ENCODE results near the gene RASAL1. TPM values are rescaled to one million over a fixed set of nuclear protein-coding genes. Genes with fewer than 3 reads are reported as not detected.

RASAL1 gene
- polyA plus RNA-seq, 1 donor (not counting 4 experiments of a cell fraction or from before 2014, with no cell fraction given): 0.05 TPM

DNA sequence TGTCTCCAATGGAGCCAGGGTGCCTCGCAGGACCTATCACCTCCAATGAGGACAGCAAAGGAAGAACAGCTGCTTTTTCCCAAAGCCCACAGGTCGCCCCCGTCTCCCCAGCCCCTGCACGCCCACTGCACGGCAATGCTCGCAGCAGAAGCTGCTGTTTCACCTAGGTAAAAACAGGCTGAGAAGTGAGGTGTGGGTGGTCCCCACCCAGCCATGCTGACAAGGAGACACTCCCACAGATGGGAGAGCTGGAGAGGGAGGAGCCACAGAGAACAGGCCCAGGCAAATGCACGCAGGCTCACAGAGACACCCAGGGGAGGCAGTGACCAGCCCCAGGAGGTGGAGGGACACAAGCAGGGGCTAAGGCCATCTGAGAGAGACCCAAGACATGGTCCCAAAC, 24.4 kb upstream of the RASAL1 start:
- FAIRE-seq (no peak), DNase-seq (ENCODE audit: low read depth, low spot score) (no peak)
- Histone ChIP-seq H3K9me1 (ENCODE audit: control insufficient read depth, extremely low read depth, insufficient read depth, low read length) (no peaks in the 10 kb centered on the region), H3K9me3 (ENCODE audit: control insufficient read depth, low read depth, low read length) (no peaks in the 10 kb centered on the region), H3K9ac (ENCODE audit: control insufficient read depth, extremely low read depth, insufficient read depth, low read length) (no peak overlapping the region), H3K27ac (ENCODE audit: control insufficient read depth, insufficient read depth, low read length) (no peak overlapping the region), H3K27me3 (ENCODE audit: control insufficient read depth, extremely low read depth, insufficient read depth, low read length) (peaks cover 5% of the 10 kb centered on the region), H2AFZ (ENCODE audit: control insufficient read depth, low read length) (no peak overlapping the region), H3K36me3 (ENCODE audit: control insufficient read depth in 2 of 2, extremely low read depth in 1 of 2, insufficient read depth in 2 of 2, low read length in 2 of 2) (peaks cover 25 to 37% of the 10 kb centered on the region in 2 experiments), H3K4me1 (ENCODE audit: control insufficient read depth, extremely low read depth, insufficient read depth, low read length) (peaks cover 3% of the 10 kb centered on the region), H3K79me2 (ENCODE audit: control insufficient read depth, insufficient read depth, low read length) (no peaks in the 10 kb centered on the region), H4K20me1 (ENCODE audit: control insufficient read depth, extremely low read depth, insufficient read depth, low read length) (no peaks in the 10 kb centered on the region), H3K4me2 (ENCODE audit: control insufficient read depth, extremely low read depth, insufficient read depth, low read depth, low read length) (no peak overlapping the region), H3K4me3 (ENCODE audit: control insufficient read depth in 2 of 3, extremely low read depth in 1 of 3, insufficient read depth in 2 of 3, low read depth in 1 of 3, low read length in 3 of 3) (no peak overlapping the region)
- dilution Hi-C loops (cut with MboI; ENCODE audit: extremely low pct_ligation_motif_present, low sequenced_read_pairs): loop anchor here (25.0 kb wide), 1 partner anchor 98 kb away; the partner anchor contains the start of gene DTX1
- TF ChIP-seq EZH2 (IDR thresholded peaks at IDR 0.05; ENCODE audit: low read length) (no peak), CTCF (optimal IDR thresholded peaks at IDR 0.05 in 1 of 3, IDR thresholded peaks at IDR 0.05 in 1 of 3, conservative IDR thresholded peaks at IDR 0.05 in 1 of 3; ENCODE audit: extremely low read depth in 1 of 3, insufficient read depth in 2 of 3, low read length in 3 of 3) (no peak)

DNA sequence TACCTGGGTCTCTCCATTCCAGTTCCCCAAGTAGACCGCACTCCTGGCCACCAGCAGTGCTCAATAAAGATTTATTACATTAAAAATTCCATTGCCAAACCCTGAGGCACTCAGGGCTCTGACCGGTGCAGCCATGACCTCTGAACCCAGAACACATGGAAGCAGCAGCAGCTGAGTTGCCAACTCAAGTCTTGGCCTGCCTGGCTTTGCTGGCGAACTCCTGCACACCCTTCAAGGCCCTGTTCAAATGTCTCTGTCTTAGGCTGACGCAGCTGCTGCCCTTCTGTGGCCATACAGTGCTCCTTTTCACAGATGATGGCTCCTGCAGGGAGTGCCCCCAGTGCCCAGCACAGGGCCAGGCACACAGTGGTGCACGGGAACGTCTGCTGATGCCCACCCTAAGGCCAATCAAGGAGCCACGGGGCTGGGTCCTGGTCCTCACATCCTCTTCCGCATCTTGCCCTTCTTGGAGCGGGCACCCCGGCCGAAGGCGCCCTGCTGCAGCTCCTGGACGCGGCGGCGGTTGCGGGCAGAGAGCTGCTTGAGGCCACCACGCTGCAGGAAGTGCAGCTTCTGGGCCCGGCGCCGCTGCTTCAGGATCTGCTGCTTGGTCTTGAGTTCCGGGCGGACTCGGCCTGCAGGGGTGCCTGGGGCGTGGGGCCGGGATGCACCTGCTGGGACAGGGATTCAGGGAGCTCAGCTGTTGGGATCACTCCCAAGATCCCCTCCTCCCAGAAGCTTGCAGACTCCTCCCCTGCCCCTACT, 23.1 kb upstream of the RASAL1 start:
- Histone ChIP-seq H3K36me3 (ENCODE audit: control insufficient read depth in 2 of 2, extremely low read depth in 1 of 2, insufficient read depth in 2 of 2, low read length in 2 of 2) (peaks cover 20 to 32% of the 10 kb centered on the region in 2 experiments), H2AFZ (ENCODE audit: control insufficient read depth, low read length) (no peak overlapping the region), H3K9me1 (ENCODE audit: control insufficient read depth, extremely low read depth, insufficient read depth, low read length) (no peaks in the 10 kb centered on the region), H4K20me1 (ENCODE audit: control insufficient read depth, extremely low read depth, insufficient read depth, low read length) (no peaks in the 10 kb centered on the region), H3K4me1 (ENCODE audit: control insufficient read depth, extremely low read depth, insufficient read depth, low read length) (peaks cover 8% of the 10 kb centered on the region), H3K4me3 (ENCODE audit: control insufficient read depth in 2 of 3, extremely low read depth in 1 of 3, insufficient read depth in 2 of 3, low read depth in 1 of 3, low read length in 3 of 3) (no peak overlapping the region), H3K9ac (ENCODE audit: control insufficient read depth, extremely low read depth, insufficient read depth, low read length) (no peak overlapping the region), H3K9me3 (ENCODE audit: control insufficient read depth, low read depth, low read length) (no peaks in the 10 kb centered on the region), H3K27ac (ENCODE audit: control insufficient read depth, insufficient read depth, low read length) (no peak overlapping the region), H3K27me3 (ENCODE audit: control insufficient read depth, extremely low read depth, insufficient read depth, low read length) (peaks cover 12% of the 10 kb centered on the region), H3K79me2 (ENCODE audit: control insufficient read depth, insufficient read depth, low read length) (no peaks in the 10 kb centered on the region), H3K4me2 (ENCODE audit: control insufficient read depth, extremely low read depth, insufficient read depth, low read depth, low read length) (no peak overlapping the region)
- no peak for FAIRE-seq
- TF ChIP-seq CTCF (optimal IDR thresholded peaks at IDR 0.05 in 1 of 3, IDR thresholded peaks at IDR 0.05 in 1 of 3, conservative IDR thresholded peaks at IDR 0.05 in 1 of 3; ENCODE audit: extremely low read depth in 1 of 3, insufficient read depth in 2 of 3, low read length in 3 of 3): no peak
- no peak for DNase-seq (ENCODE audit: low read depth, low spot score)
- dilution Hi-C loops (cut with MboI; ENCODE audit: extremely low pct_ligation_motif_present, low sequenced_read_pairs): loop anchor here (25.0 kb wide), 1 partner anchor 96 kb away; the partner anchor contains the start of gene DTX1

Measured in keratinocyte (primary cell).